OCI-LY3 (cell line): ENCODE measurements around the gene ABLIM3.

Experiments
- H2AFZ ChIP-seq: fragments of 200-600, 300-600 bp; shearing (Covaris generic); 2 replicates; pipeline ENCODE4 v1.6.0; 2014; ENCODE audit warnings: antibody characterized with exemption, low read depth, low read length
- H3K27ac ChIP-seq: fragments of 200-600, 300-600 bp; sonication (generic); 2 replicates; pipeline ENCODE4 v1.5.1; 2014; ENCODE audit warnings: mild to moderate bottlenecking, low read length, moderate library complexity, mixed read lengths
- H3K27me3 ChIP-seq: fragments of 200-600, 300-600 bp; sonication (generic); 2 replicates; pipeline ENCODE4 v1.6.1; 2014; ENCODE audit warnings: low read depth, low read length, mixed read lengths
- H3K36me3 ChIP-seq: fragments of 200-600, 300-600 bp; sonication (generic); replicated peaks from 2 replicates; pipeline ENCODE3; 2014; ENCODE audit warnings: low read depth, low read length, mixed read lengths
- H3K4me1 ChIP-seq: fragments of 300-600, 200-600 bp; sonication (generic); 2 replicates; pipeline ENCODE4 v1.6.1; 2014; ENCODE audit warnings: low read length, mixed read lengths
- H3K4me2 ChIP-seq: fragments of 200-600, 300-600 bp; sonication (generic); 2 replicates; pipeline ENCODE4 v1.6.1; 2014; ENCODE audit warnings: low read length, mixed read lengths
- H3K4me3 ChIP-seq: fragments of 300-600, 200-600 bp; sonication (generic); 2 replicates; pipeline ENCODE4 v1.5.1; 2014; ENCODE audit warnings: antibody characterized with exemption, mild to moderate bottlenecking, low read length, moderate library complexity
- H3K79me2 ChIP-seq: fragments of 300-600, 200-600 bp; shearing (Covaris generic); 2 replicates; pipeline ENCODE4 v1.6.1; 2014; ENCODE audit warnings: mild to moderate bottlenecking, low read length, mixed read lengths
- H3K9ac ChIP-seq: fragments of 300-600, 200-600 bp; shearing (Covaris generic); 2 replicates; pipeline ENCODE4 v1.6.0; 2014; ENCODE audit warnings: mild to moderate bottlenecking, low read length, moderate library complexity
- H3K9me3 ChIP-seq: fragments of 200-600, 300-600 bp; shearing (Covaris generic); 2 replicates; pipeline ENCODE4 v1.6.1; 2014; ENCODE audit warnings: low read length, mixed read lengths; ENCODE audit not compliant: insufficient read depth
- H4K20me1 ChIP-seq: fragments of 200-600, 300-600 bp; sonication (generic); 2 replicates; pipeline ENCODE4 v1.6.1; 2016; ENCODE audit warnings: low read length, mixed read lengths; ENCODE audit not compliant: insufficient read depth
- EZH2phosphoT487 ChIP-seq: fragments of 200-600 bp; shearing (Covaris generic); IDR thresholded peaks from 2 replicates; pipeline ENCODE4 v1.6.1; 2018; ENCODE audit warnings: antibody characterized with exemption, mixed run types, low read depth
- TF ChIP-seq, protein P1 (sequence below): fragments of 200-600, 300-600 bp; sonication (generic); IDR thresholded peaks from 2 replicates; pipeline ENCODE4 v1.5.1; 2014; ENCODE audit warnings: antibody characterized with exemption, low read length, low read depth

The ABLIM3 gene

DNA sequence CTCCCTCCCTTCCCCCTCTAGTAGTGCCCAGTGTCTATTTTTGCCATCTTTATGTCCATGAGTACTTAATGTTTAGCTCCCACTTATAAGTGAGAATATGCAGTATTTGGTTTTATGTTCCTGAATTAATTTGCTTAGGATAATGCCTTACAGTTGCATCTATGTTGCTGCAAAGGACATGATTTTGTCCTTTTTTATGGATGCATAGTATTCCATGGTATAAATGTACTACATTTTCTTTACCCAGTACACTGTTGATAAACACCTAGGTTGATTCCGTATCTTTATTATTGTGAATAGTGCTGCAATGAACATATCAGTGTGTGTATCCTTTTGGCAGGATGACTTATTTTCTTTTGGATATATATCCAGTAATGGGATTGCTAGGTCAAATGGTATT, 3.8 kb downstream of the ABLIM3 start:
- H3K27ac ChIP-seq: no peak overlapping the region
- peaks cover 3% of the 10 kb centered on the region; the same call in 1 of the 2 replicates for H3K27me3 ChIP-seq
- H3K4me2 ChIP-seq: no peak overlapping the region
- H3K4me3 ChIP-seq: no peak overlapping the region
- TF ChIP-seq, protein P1, sequence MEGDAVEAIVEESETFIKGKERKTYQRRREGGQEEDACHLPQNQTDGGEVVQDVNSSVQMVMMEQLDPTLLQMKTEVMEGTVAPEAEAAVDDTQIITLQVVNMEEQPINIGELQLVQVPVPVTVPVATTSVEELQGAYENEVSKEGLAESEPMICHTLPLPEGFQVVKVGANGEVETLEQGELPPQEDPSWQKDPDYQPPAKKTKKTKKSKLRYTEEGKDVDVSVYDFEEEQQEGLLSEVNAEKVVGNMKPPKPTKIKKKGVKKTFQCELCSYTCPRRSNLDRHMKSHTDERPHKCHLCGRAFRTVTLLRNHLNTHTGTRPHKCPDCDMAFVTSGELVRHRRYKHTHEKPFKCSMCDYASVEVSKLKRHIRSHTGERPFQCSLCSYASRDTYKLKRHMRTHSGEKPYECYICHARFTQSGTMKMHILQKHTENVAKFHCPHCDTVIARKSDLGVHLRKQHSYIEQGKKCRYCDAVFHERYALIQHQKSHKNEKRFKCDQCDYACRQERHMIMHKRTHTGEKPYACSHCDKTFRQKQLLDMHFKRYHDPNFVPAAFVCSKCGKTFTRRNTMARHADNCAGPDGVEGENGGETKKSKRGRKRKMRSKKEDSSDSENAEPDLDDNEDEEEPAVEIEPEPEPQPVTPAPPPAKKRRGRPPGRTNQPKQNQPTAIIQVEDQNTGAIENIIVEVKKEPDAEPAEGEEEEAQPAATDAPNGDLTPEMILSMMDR: no peak
- TF ChIP-seq EZH2phosphoT487: no peak
- no peaks in the 10 kb centered on the region for H3K4me1 ChIP-seq
- no peak overlapping the region for H3K9ac ChIP-seq
- H4K20me1 ChIP-seq: no peaks in the 10 kb centered on the region
- no peaks in the 10 kb centered on the region for H3K79me2 ChIP-seq
- no peaks in the 10 kb centered on the region for H3K9me3 ChIP-seq
- no peak overlapping the region for H2AFZ ChIP-seq
- H3K36me3 ChIP-seq: no peaks in the 10 kb centered on the region

DNA sequence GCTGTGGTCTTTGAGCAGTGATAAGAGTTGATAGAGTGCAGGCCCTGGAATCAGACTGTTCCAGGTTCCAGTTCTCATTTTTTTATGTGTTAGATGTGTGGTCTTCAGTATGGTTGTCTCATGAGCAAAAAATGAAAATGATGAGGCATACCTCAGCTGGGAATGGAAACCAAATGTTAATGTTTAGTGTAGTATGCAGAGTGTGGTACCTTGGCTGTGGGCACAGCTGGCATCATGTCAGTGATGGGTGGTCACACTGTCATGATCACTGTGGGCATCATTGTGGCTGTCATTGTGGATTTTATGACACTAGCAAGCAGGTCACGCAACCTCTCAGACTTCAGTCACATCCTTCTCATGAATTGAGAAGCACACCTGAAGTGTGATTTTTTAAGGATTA, 6.4 kb downstream of the ABLIM3 start:
- no peak overlapping the region for H2AFZ ChIP-seq
- H3K4me3 ChIP-seq: no peak overlapping the region
- H3K27me3 ChIP-seq: peaks cover 6% of the 10 kb centered on the region; the same call in 1 of the 2 replicates
- H3K79me2 ChIP-seq: no peaks in the 10 kb centered on the region
- TF ChIP-seq EZH2phosphoT487: no peak
- TF ChIP-seq, protein P1: no peak
- no peaks in the 10 kb centered on the region for H3K4me1 ChIP-seq
- no peak overlapping the region for H3K4me2 ChIP-seq
- H3K27ac ChIP-seq: no peak overlapping the region
- no peaks in the 10 kb centered on the region for H3K9me3 ChIP-seq
- no peaks in the 10 kb centered on the region for H3K36me3 ChIP-seq
- no peaks in the 10 kb centered on the region for H4K20me1 ChIP-seq
- H3K9ac ChIP-seq: no peak overlapping the region

DNA sequence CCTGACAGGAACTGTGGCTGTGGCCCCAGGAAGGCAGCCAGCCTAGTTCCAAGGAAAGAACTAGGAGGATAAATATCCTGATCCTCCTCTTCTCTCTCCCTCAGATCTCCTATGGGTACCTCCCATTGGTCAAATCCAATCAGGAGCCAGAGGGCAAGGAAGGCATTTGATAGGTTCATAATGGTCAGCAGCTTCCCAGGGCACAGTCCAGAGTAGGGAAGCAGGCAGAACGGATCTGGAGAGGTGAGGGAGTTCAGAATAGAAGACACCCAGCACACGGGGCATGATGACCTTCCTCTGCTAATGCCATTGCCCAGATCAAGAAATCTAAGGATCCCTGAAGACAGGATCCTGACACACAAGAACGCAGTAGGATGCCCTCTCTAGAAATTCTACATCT, 8.6 kb downstream of the ABLIM3 start:
- Histone ChIP-seq H3K79me2 (no peaks in the 10 kb centered on the region), H3K4me1 (no peaks in the 10 kb centered on the region)

DNA sequence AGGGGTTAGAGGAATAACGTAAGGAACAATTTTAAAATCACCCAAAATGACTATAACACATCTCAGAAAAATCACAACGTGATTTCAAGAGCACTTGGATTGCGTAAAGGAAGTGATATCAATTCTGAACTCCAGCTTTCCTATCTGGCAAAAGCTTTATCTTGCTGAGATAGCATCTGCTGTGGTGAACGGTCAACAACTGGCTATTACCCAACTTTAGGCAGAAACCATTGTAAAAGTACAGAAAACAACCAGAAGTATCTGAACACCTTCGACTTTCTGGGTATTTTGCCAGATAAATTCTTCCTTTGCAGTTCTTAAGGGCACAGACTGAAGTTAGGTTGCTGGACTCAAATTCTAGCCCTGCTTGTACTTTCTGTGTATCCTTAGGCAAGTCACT, 9.2 kb downstream of the ABLIM3 start:
- Histone ChIP-seq H3K4me3 (no peak overlapping the region), H3K27me3 (peaks cover 6% of the 10 kb centered on the region; the same call in 1 of the 2 replicates), H2AFZ (no peak overlapping the region), H3K36me3 (no peaks in the 10 kb centered on the region), H3K9me3 (no peaks in the 10 kb centered on the region), H3K4me2 (no peak overlapping the region), H3K27ac (no peak overlapping the region), H3K4me1 (no peaks in the 10 kb centered on the region), H3K9ac (no peak overlapping the region), H3K79me2 (no peaks in the 10 kb centered on the region), H4K20me1 (no peaks in the 10 kb centered on the region)
- no peak for TF ChIP-seq EZH2phosphoT487
- TF ChIP-seq, protein P1: no peak

More for the DNA sequence above, 8.6 kb downstream of the ABLIM3 start:
- Histone ChIP-seq H2AFZ (no peak overlapping the region), H3K27ac (no peak overlapping the region), H4K20me1 (no peaks in the 10 kb centered on the region), H3K4me2 (no peak overlapping the region), H3K36me3 (no peaks in the 10 kb centered on the region), H3K9ac (no peak overlapping the region), H3K27me3 (peaks cover 6% of the 10 kb centered on the region; the same call in 1 of the 2 replicates), H3K4me3 (no peak overlapping the region), H3K9me3 (no peaks in the 10 kb centered on the region)
- no peak for TF ChIP-seq EZH2phosphoT487
- TF ChIP-seq, protein P1: no peak
